Kidney epithelial cell (primary cell): ENCODE results near the gene RPH3AL. TPM values are rescaled to one million over a fixed set of nuclear protein-coding genes. Genes with fewer than 3 reads are reported as not detected.

ENCODE experiments used
- DNase-seq: peaks from one replicate; pipeline ENCODE4 v3.0.0-alpha.2; 2010; ENCODE audit warnings: low read depth
- H3K27me3 ChIP-seq: 2 replicates; pipeline ENCODE4 v1.6.0; 2011; ENCODE audit warnings: low read length; ENCODE audit not compliant: control insufficient read depth, insufficient read depth
- H3K36me3 ChIP-seq: 2 replicates; pipeline ENCODE4 v1.5.1; 2011; ENCODE audit warnings: low read length; ENCODE audit not compliant: control insufficient read depth, insufficient read depth
- H3K4me3 ChIP-seq: 2 replicates; pipeline ENCODE4 v1.5.1; 2011; ENCODE audit warnings: low read depth, mild to moderate bottlenecking, control low read depth, low read length
- CTCF ChIP-seq: IDR thresholded peaks from 2 replicates; pipeline ENCODE4 v1.5.1; 2011; ENCODE audit warnings: mild to moderate bottlenecking, moderate library complexity, low read length, control low read depth, inconsistent platforms; ENCODE audit not compliant: insufficient read depth, poor library complexity, severe bottlenecking
- total RNA-seq: library from RNA; depleted of rRNA; stranded (reverse); fragments of >200 nt; gene quantifications from 2 replicates; pipeline ENCODE4 v1.2.3, GENCODE V29; 2015

RPH3AL gene
- 15.1 and 22.4 TPM in 2 replicates for total RNA-seq

GRCh38 chr17:352421-353212 is at the start of gene RPH3AL:
RPH3AL (minus strand) TSS chr17:352807; CDS start chr17:327543, 25,264 bp downstream.
- TF ChIP-seq CTCF = no peak
- peak; percentile 74 for DNase-seq
- Histone ChIP-seq H3K27me3 (no peaks in the 10 kb centered on the region), H3K4me3 (peak within 1 kb of the TSS; percentile 21), H3K36me3 (no peaks in the 10 kb centered on the region)

GRCh38 chr17:400257-400656 is 47.6 kb upstream of the RPH3AL start:
- Histone ChIP-seq H3K36me3 (no peaks in the 10 kb centered on the region), H3K4me3 (no peak overlapping the region), H3K27me3 (no peaks in the 10 kb centered on the region)
- no peak for DNase-seq
- no peak for TF ChIP-seq CTCF

GRCh38 chr17:396788-397187 is 44.2 kb upstream of the RPH3AL start:
- no peaks in the 10 kb centered on the region for H3K27me3 ChIP-seq
- TF ChIP-seq CTCF = no peak
- no peaks in the 10 kb centered on the region for H3K36me3 ChIP-seq
- no peak overlapping the region for H3K4me3 ChIP-seq
- no peak for DNase-seq

GRCh38 chr17:395974-396373 is 43.4 kb upstream of the RPH3AL start:
- H3K4me3 ChIP-seq = no peak overlapping the region
- H3K27me3 ChIP-seq = no peaks in the 10 kb centered on the region
- DNase-seq = no peak
- no peak for TF ChIP-seq CTCF
- H3K36me3 ChIP-seq = no peaks in the 10 kb centered on the region

- DNase-seq = no peak
- Histone ChIP-seq H3K4me3 (no peak overlapping the region), H3K36me3 (no peaks in the 10 kb centered on the region), H3K27me3 (no peaks in the 10 kb centered on the region)
- TF ChIP-seq CTCF = no peak
Measured at GRCh38 chr17:395179-395578, 42.6 kb upstream of the RPH3AL start.

GRCh38 chr17:394718-395095 is 42.1 kb upstream of the RPH3AL start:
- Histone ChIP-seq H3K4me3 (no peak overlapping the region), H3K27me3 (no peaks in the 10 kb centered on the region), H3K36me3 (no peaks in the 10 kb centered on the region)
- no peak for DNase-seq
- no peak for TF ChIP-seq CTCF
